Measurements from ENCODE around the gene ATP2A1.

GRCh38 chr16:28867241-28867640 lies 11.0 kb upstream of the ATP2A1 start:
- TF ChIP-seq CTCF (IDR thresholded peaks at IDR 0.05; ENCODE audit: control extremely low read depth in 1 of 3, insufficient read depth in 1 of 3, low read depth in 1 of 3, low read length in 3 of 3) (no peak), SIN3A (conservative IDR thresholded peaks at IDR 0.05 in 1 of 2, IDR thresholded peaks at IDR 0.05 in 1 of 2; ENCODE audit: low read depth in 1 of 2, low read length in 2 of 2) (no peak), SRF (IDR thresholded peaks at IDR 0.05; ENCODE audit: low read depth, low read length) (no peak), TCF12 (IDR thresholded peaks at IDR 0.05; ENCODE audit: low read depth, low read length) (no peak), RAD21 (IDR thresholded peaks at IDR 0.05 in 1 of 2, conservative IDR thresholded peaks at IDR 0.05 in 1 of 2; ENCODE audit: low read depth in 2 of 2, low read length in 2 of 2) (no peak), RNF2 (IDR thresholded peaks at IDR 0.05; ENCODE audit: borderline replicate concordance, low read depth, low read length, missing control alignments, poor library complexity, severe bottlenecking) (no peak), POLR2AphosphoS5 (IDR thresholded peaks at IDR 0.05; ENCODE audit: low read depth, low read length) (no peak), KDM1A (IDR thresholded peaks at IDR 0.05; ENCODE audit: borderline replicate concordance, low read length) (no peak), ATF2 (IDR thresholded peaks at IDR 0.05; ENCODE audit: low read length) (no peak), CREB1 (IDR thresholded peaks at IDR 0.05) (no peak), EZH2 (IDR thresholded peaks at IDR 0.05; ENCODE audit: low read depth, low read length, severe bottlenecking) (no peak)

Data from H1 (cell line).